GM06990 (cell line): Measurements from ENCODE around the gene AP3D1.

Source experiments
- DNase-seq: peaks from one replicate; pipeline ENCODE4 v3.0.0-alpha.2; 2011; ENCODE audit not compliant: insufficient read length; ENCODE audit errors: extremely low read depth
- H3K27me3 ChIP-seq: replicated peaks from 2 replicates; pipeline ENCODE4 v1.6.0; 2011; ENCODE audit warnings: low read length; ENCODE audit not compliant: control insufficient read depth, insufficient read depth
- H3K36me3 ChIP-seq: 2 replicates; pipeline ENCODE4 v1.5.1; 2011; ENCODE audit warnings: low read length; ENCODE audit not compliant: control insufficient read depth, insufficient read depth
- H3K4me3 ChIP-seq: replicated peaks from 2 replicates; pipeline ENCODE4 v1.5.1; 2011; ENCODE audit warnings: low read depth, mild to moderate bottlenecking, control low read depth, low read length
- TF ChIP-seq, protein P1 (sequence below): IDR thresholded peaks from 2 replicates; pipeline ENCODE4 v1.5.1; 2011; ENCODE audit warnings: low read length, control low read depth, mild to moderate bottlenecking, inconsistent platforms; ENCODE audit not compliant: insufficient read depth, poor library complexity, severe bottlenecking

Gene AP3D1

DNA sequence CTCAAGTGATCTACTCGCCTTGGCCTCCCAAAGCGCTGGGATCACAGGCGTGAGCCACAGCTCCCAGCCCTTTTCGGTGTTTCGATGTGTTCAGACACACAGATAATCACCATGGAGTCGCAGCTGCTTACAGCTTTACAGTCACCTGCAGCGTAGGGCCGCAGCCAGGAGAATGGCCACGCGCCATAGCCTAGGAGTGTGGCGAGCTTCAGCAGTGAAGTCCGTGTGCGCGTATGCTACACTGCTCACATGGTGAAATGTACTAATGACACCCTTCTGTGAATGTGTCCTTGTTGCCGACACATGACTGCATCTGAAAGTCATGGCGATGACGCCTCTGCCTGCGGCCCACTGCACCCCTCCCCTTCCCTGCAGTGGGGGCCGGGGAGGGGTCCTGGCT, 23.6 kb downstream of the AP3D1 start:
- H3K4me3 ChIP-seq: no peak overlapping the region
- no peak for DNase-seq
- TF ChIP-seq, protein P1, sequence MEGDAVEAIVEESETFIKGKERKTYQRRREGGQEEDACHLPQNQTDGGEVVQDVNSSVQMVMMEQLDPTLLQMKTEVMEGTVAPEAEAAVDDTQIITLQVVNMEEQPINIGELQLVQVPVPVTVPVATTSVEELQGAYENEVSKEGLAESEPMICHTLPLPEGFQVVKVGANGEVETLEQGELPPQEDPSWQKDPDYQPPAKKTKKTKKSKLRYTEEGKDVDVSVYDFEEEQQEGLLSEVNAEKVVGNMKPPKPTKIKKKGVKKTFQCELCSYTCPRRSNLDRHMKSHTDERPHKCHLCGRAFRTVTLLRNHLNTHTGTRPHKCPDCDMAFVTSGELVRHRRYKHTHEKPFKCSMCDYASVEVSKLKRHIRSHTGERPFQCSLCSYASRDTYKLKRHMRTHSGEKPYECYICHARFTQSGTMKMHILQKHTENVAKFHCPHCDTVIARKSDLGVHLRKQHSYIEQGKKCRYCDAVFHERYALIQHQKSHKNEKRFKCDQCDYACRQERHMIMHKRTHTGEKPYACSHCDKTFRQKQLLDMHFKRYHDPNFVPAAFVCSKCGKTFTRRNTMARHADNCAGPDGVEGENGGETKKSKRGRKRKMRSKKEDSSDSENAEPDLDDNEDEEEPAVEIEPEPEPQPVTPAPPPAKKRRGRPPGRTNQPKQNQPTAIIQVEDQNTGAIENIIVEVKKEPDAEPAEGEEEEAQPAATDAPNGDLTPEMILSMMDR: no peak
- H3K27me3 ChIP-seq: no peaks in the 10 kb centered on the region
- H3K36me3 ChIP-seq: peaks cover 48% of the 10 kb centered on the region

DNA sequence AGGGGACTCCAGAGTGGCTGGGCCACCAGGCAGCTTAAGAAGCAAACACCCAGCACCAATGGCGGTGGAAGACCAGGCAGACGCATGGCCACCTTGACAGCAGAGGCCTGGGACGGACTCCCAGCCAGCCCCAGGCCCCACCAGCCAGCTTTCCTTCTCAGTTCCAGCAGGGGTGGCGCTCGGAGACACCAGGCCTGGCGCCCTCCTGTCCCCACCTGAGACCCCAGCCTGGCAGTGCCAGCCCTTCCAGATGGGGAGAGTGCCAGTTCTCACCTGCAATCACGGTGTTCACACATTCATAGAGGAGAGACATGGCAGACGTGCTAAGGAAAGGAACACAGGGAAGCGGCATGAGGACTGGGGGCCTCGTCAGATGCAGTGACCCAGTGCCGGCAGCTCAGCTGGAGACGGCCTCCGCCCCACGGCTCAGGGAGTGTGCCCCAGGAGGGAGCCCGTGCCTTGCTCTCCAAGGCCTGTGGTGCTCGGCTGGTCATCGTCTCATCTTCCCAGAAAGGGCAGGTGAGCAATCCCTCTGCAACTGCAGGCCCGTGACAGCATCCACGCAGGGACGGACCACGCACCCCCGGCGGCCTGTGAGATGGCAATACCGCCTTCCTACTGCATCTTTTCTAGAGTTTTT, 24.4 kb downstream of the AP3D1 start:
- Histone ChIP-seq H3K36me3 (peaks cover 46% of the 10 kb centered on the region), H3K4me3 (no peak overlapping the region), H3K27me3 (no peaks in the 10 kb centered on the region)
- DNase-seq: no peak
- TF ChIP-seq, protein P1: no peak

DNA sequence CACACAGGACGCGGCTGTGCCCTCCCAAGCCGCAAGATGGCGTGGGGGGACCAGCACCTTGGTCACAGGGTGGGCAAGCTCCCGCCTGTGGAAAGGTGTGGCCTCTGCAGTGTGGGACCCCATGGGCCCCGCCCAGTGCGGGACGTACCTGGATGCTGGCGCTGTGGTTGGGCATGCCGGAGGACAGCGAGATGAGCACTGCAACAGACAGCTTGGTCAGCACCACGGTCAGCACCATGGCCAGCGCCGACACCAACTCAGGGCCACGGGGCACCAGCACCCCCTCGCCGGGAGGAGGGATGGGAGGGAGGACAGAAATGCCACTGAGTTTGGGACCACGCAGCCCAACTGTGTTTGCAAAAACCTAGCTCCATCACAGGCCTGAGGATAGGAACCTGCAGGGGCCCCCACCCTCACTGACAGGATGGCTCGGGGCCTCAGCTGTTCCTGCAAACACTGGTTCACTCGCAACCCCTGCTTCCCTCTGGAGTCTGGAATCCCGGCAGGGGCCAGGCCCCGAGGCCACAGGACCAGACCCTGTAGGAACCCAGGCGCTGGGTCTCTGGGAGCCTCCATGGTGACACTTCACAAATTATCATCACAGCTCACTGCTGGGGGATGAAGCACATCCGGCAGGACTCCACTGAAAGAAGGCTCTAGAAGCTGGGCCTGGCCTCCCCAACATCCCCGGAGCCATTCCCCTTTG, 27.5 kb downstream of the AP3D1 start:
- DNase-seq: no peak
- no peaks in the 10 kb centered on the region for H3K27me3 ChIP-seq
- peaks cover 51% of the 10 kb centered on the region for H3K36me3 ChIP-seq

DNA sequence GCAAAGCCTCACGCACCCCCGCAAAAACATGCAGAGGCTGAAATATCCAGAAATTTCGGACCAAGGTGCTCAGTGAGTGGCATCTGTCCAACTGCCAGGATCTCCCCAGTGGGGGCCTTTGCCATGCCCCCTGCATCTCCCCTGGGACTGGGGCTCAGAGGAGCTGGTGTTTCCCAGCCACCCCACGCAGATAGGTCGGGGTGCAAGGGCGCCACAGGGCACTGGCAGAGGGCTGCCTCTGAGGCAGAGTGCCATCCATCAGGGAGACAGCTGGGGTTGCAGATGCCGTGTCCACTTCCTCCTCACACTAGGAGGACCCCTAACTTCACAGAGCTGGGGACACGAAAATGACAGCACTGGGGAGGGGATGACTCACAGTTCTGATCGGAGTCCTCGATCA, 28.4 kb downstream of the AP3D1 start:
- no peak for DNase-seq
- H3K4me3 ChIP-seq: no peak overlapping the region

More for the DNA sequence above, 27.5 kb downstream of the AP3D1 start:
- H3K4me3 ChIP-seq: no peak overlapping the region
- TF ChIP-seq, protein P1: no peak

DNA sequence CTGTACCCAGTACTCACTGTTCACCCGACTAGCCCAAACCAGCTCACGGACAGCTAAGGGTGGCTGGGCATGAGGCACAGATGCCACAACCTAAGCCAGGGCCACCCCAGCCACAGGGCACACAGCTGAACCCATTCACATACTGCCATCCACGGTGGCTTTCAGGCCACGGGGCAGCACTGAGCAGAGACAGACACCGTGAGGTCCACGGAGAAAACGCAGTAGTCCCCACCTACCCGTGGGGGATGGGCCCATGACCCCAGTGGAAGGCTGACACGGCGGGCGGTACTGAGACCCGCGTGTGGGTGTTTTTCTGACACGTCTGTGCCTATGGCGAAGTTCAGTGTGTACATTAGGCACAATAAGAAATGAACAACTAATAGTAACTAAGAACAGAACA, 29.1 kb downstream of the AP3D1 start:
- Histone ChIP-seq H3K4me3 (no peak overlapping the region), H3K27me3 (no peaks in the 10 kb centered on the region), H3K36me3 (peaks cover 57% of the 10 kb centered on the region)
- no peak for DNase-seq
- TF ChIP-seq, protein P1: no peak

More for the DNA sequence above, 28.4 kb downstream of the AP3D1 start:
- peaks cover 56% of the 10 kb centered on the region for H3K36me3 ChIP-seq
- TF ChIP-seq, protein P1: no peak
- H3K27me3 ChIP-seq: no peaks in the 10 kb centered on the region
